HUES64 (cell line): ENCODE measurements around the gene HRK.
A peak's percentile ranks its signal among the peaks of the same experiment; 100 is the strongest.
"Not testable (repeated sequence)": the region's sequence is repeated elsewhere in the genome, so short reads cannot be mapped to it uniquely, and the experiment has no call there.

Experiments
- H3K27ac ChIP-seq: 2 replicates; pipeline ENCODE4 v1.7.0; 2013; ENCODE audit warnings: low read depth, low read length, inconsistent platforms
- H3K27me3 ChIP-seq: 2 replicates; pipeline ENCODE4 v1.6.1; 2013; ENCODE audit warnings: mild to moderate bottlenecking, low read length; ENCODE audit not compliant: insufficient read depth
- H3K36me3 ChIP-seq: 2 replicates; pipeline ENCODE4 v1.6.1; 2013; ENCODE audit warnings: mild to moderate bottlenecking, low read length; ENCODE audit not compliant: insufficient read depth
- H3K4me1 ChIP-seq: 2 replicates; pipeline ENCODE4 v1.6.1; 2013; ENCODE audit warnings: mild to moderate bottlenecking, low read length, moderate library complexity; ENCODE audit not compliant: insufficient read depth
- H3K4me3 ChIP-seq: 2 replicates; pipeline ENCODE4 v1.5.1; 2013; ENCODE audit warnings: mild to moderate bottlenecking, low read length, moderate library complexity
- H3K9ac ChIP-seq: 2 replicates; pipeline ENCODE4 v1.6.1; 2013; ENCODE audit warnings: mild to moderate bottlenecking, low read depth, low read length
- H3K9me3 ChIP-seq: 2 replicates; pipeline ENCODE4 v1.6.1; 2013; ENCODE audit warnings: low read depth, low read length; ENCODE audit not compliant: insufficient read depth
- WGBS: fragments of 150-250, 120-280 bp; methylation state at CpG from one replicate; pipeline ENCODE4 v1.1.7; 2013; ENCODE audit warnings: missing lambda C conversion rate; 5-methylcytosine and 5-hydroxymethylcytosine counted together

Gene HRK

GRCh38 chr12:116818341-116818856 is 62.8 kb downstream of the HRK start:
- Histone ChIP-seq H3K9me3 (no peaks in the 10 kb centered on the region), H3K27ac (peak overlapping the region; percentile 95), H3K4me1 (peaks cover 13% of the 10 kb centered on the region; the same call in 1 of the 2 replicates), H3K27me3 (no peaks in the 10 kb centered on the region), H3K36me3 (no peaks in the 10 kb centered on the region), H3K9ac (peak overlapping the region; percentile 94), H3K4me3 (peak overlapping the region; percentile 86)
- 80% methylated on average over 11 of the region's 11 CpGs for WGBS

- H3K36me3 ChIP-seq, H3K27me3 ChIP-seq, H3K4me3 ChIP-seq, H3K27ac ChIP-seq, H3K9me3 ChIP-seq, H3K9ac ChIP-seq, H3K4me1 ChIP-seq: not testable (repeated sequence)
- WGBS = 97% methylated on average over 10 of the region's 10 CpGs
These were observed 66.5 kb downstream of the HRK start for GRCh38 chr12:116814766-116815165.

GRCh38 chr12:116813271-116814041 is 67.8 kb downstream of the HRK start:
- H3K4me3 ChIP-seq = no peak overlapping the region
- no peaks in the 10 kb centered on the region for H3K9me3 ChIP-seq
- WGBS = 95% methylated on average over 6 of the region's 7 CpGs
- peaks cover 3% of the 10 kb centered on the region; the same call in 1 of the 2 replicates for H3K4me1 ChIP-seq
- H3K9ac ChIP-seq = no peak overlapping the region
- H3K27ac ChIP-seq = no peak overlapping the region
- no peaks in the 10 kb centered on the region; the same call in 1 of the 2 replicates for H3K36me3 ChIP-seq
- H3K27me3 ChIP-seq = no peaks in the 10 kb centered on the region

GRCh38 chr12:116812238-116812637 is 69.0 kb downstream of the HRK start:
- Histone ChIP-seq H3K4me3 (no peak overlapping the region), H3K36me3 (no peaks in the 10 kb centered on the region; the same call in 1 of the 2 replicates), H3K9me3 (no peaks in the 10 kb centered on the region), H3K27ac (no peak overlapping the region), H3K9ac (no peak overlapping the region), H3K27me3 (no peaks in the 10 kb centered on the region), H3K4me1 (no peaks in the 10 kb centered on the region)
- WGBS = 95% methylated on average over 10 of the region's 10 CpGs

DNA sequence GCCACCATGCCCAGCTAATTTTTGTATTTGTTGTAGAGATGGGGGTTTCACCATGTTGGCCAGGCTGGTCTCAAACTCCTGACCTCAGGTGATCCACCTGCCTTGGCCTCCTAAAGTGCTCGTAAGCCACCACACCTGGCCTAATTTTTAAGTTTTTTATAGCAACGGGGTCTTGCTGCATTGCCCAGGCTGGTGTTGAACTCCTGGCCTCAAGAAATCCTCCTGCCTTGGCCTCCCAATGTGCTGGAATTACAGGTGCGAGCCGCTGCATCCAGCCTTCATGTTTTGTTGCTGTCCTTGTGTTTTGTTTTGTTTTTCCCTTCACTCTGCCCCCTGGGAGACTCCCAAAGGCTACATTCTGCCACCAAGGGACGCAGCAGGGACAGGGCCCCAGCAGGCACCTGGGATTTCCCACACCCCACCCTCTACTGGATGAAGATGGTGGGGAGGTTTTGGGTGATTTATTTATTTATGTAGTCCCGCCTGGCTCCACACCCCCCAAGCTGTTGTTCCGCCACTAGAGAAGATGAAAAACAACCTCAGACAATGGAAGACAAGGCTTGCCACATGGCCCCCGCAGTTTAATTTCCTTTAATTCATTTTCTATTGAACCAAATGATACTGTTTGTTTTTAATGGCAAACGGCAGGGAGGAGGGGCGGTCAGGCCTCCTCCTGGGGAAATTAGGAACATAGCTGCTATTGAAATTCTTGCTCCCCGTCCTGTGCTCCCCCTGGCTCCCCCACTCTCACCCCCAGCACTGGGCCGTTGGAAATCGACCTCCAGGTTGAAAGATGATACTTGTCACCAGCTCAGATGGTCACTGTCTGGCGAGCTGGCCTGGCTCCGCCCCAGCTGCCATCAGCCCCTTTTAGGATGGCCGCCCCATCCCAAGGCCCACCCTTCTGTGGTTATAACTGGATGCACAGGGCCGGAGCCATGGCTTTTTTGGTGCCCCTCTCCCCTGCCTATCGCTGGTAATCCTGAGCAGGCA is 72.8 kb downstream of the HRK start:
- Histone ChIP-seq H3K9ac (no peak overlapping the region), H3K27me3 (no peaks in the 10 kb centered on the region), H3K36me3 (peaks cover 3% of the 10 kb centered on the region), H3K9me3 (no peaks in the 10 kb centered on the region), H3K27ac (no peak overlapping the region), H3K4me3 (no peak overlapping the region), H3K4me1 (no peaks in the 10 kb centered on the region)
- 89% methylated on average over 18 of the region's 18 CpGs for WGBS

- Histone ChIP-seq H3K27me3 (no peaks in the 10 kb centered on the region), H3K36me3 (peaks cover 3% of the 10 kb centered on the region), H3K27ac (no peak overlapping the region), H3K9me3 (no peaks in the 10 kb centered on the region), H3K4me1 (no peaks in the 10 kb centered on the region), H3K9ac (no peak overlapping the region), H3K4me3 (no peak overlapping the region)
- WGBS = 95% methylated on average over 6 of the region's 6 CpGs
These were observed 73.7 kb downstream of the HRK start for GRCh38 chr12:116807546-116807945.

- 95% methylated on average over 10 of the region's 10 CpGs for WGBS
- H3K27ac ChIP-seq = no peak overlapping the region
- H3K9ac ChIP-seq = no peak overlapping the region
- no peak overlapping the region for H3K4me3 ChIP-seq
- H3K27me3 ChIP-seq = no peaks in the 10 kb centered on the region
- no peaks in the 10 kb centered on the region for H3K9me3 ChIP-seq
- no peaks in the 10 kb centered on the region for H3K4me1 ChIP-seq
- peaks cover 3% of the 10 kb centered on the region for H3K36me3 ChIP-seq
These were observed 74.3 kb downstream of the HRK start for GRCh38 chr12:116806845-116807440.
